GM18502 (cell line): ENCODE measurements around the gene EOMES.

Experiments
- ATAC-seq: cut with Tn5 transposase; IDR thresholded peaks from one replicate; pipeline ENCODE4 v1.9.1; 2021; ENCODE audit warnings: mild to moderate bottlenecking; ENCODE audit not compliant: unreplicated experiment, poor library complexity

The EOMES gene

GRCh38 chr3:27723001-27723445, 900 bp upstream of the EOMES start:
- ATAC-seq, result no peak

- ATAC-seq, result peak; percentile 7
Measured at GRCh38 chr3:27720899-27721716, 1.0 kb downstream of the EOMES start.

GRCh38 chr3:27719314-27720003, 2.7 kb downstream of the EOMES start:
- ATAC-seq, result no peak

- no peak for ATAC-seq
Measured at GRCh38 chr3:27718459-27718858, 3.7 kb downstream of the EOMES start.

GRCh38 chr3:27717200-27717852, 4.8 kb downstream of the EOMES start:
- no peak for ATAC-seq

GRCh38 chr3:27716309-27716708, 5.8 kb downstream of the EOMES start:
- ATAC-seq, result no peak

- ATAC-seq, result no peak
Measured at GRCh38 chr3:27715863-27716262, 6.3 kb downstream of the EOMES start.

- no peak for ATAC-seq
Measured at GRCh38 chr3:27715454-27715806, 6.7 kb downstream of the EOMES start.

GRCh38 chr3:27714692-27715453, 7.2 kb downstream of the EOMES start:
- ATAC-seq, result no peak

GRCh38 chr3:27714146-27714526, 8.0 kb downstream of the EOMES start:
- no peak for ATAC-seq

GRCh38 chr3:27713435-27714145, 8.5 kb downstream of the EOMES start:
- no peak for ATAC-seq

- no peak for ATAC-seq
Measured at GRCh38 chr3:27713078-27713423, 9.1 kb downstream of the EOMES start.

GRCh38 chr3:27712136-27713077, 9.7 kb downstream of the EOMES start:
- peak; percentile 96 for ATAC-seq

GRCh38 chr3:27708250-27708649, 13.9 kb downstream of the EOMES start:
- ATAC-seq, result no peak

GRCh38 chr3:27699067-27699466, 23.1 kb downstream of the EOMES start:
- ATAC-seq, result peak; percentile 82

GRCh38 chr3:27696906-27697305, 25.2 kb downstream of the EOMES start:
- no peak for ATAC-seq

- no peak for ATAC-seq
Measured at GRCh38 chr3:27695636-27696035, 26.5 kb downstream of the EOMES start.

GRCh38 chr3:27688053-27688452, 34.1 kb downstream of the EOMES start:
- no peak for ATAC-seq

- no peak for ATAC-seq
Measured at GRCh38 chr3:27686642-27687041, 35.5 kb downstream of the EOMES start.
